ENCODE measurements around the gene PPARGC1A. TPM values are rescaled to one million over a fixed set of nuclear protein-coding genes. Genes with fewer than 3 reads are reported as not detected.

Gene PPARGC1A
- total RNA-seq, 4 donors from 2014 or later, result 0.75 to 4.0 (median 1.4) TPM

DNA sequence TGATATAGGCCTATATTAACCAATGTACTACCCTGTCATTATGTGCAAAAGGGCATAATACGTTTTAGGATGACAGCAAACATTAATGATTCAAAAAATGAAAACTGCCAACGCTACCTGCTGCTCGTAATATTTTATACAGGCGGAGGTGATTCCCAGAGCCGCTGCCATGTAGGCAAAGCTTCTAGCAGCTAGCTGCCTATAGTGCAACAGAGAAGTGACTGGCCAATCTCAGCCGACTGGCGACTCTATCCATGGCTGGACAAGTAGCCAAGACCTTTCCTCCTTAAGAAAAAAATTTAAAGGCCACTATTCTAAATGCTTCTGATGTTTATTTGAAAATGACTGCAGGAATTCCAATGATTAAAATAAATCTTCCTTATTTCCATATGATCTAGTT, 1.9 kb downstream of the PPARGC1A start:
- DNase-seq, result no peak
- Histone ChIP-seq H3K4me3 (peak overlapping the region; percentile 30 to 63 (median 47)), H3K9me3 (no peaks in the 10 kb centered on the region), H3K36me3 (no peaks in the 10 kb centered on the region), H3K4me1 (peaks cover 4 to 78% (median 12%) of the 10 kb centered on the region in 3 donors), H3K27ac (peak overlapping the region in 3 of 4 donors; percentile 40 to 83 (median 75)), H3K27me3 (no peaks in the 10 kb centered on the region)
- TF ChIP-seq POLR2A (IDR thresholded peaks at IDR 0.05), result no peak
- TF ChIP-seq, protein P1, sequence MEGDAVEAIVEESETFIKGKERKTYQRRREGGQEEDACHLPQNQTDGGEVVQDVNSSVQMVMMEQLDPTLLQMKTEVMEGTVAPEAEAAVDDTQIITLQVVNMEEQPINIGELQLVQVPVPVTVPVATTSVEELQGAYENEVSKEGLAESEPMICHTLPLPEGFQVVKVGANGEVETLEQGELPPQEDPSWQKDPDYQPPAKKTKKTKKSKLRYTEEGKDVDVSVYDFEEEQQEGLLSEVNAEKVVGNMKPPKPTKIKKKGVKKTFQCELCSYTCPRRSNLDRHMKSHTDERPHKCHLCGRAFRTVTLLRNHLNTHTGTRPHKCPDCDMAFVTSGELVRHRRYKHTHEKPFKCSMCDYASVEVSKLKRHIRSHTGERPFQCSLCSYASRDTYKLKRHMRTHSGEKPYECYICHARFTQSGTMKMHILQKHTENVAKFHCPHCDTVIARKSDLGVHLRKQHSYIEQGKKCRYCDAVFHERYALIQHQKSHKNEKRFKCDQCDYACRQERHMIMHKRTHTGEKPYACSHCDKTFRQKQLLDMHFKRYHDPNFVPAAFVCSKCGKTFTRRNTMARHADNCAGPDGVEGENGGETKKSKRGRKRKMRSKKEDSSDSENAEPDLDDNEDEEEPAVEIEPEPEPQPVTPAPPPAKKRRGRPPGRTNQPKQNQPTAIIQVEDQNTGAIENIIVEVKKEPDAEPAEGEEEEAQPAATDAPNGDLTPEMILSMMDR (IDR thresholded peaks at IDR 0.05), result no peak
- WGBS, 2 donors, result 57 to 76% methylated on average over 7 of the region's 7 CpGs
- intact Hi-C loops (cut with DNase I), result no loop called here

- no peak overlapping the region for H3K4me3 ChIP-seq
- 78 to 84% methylated on average over 3 of the region's 3 CpGs for WGBS, 2 donors
- H3K9me3 ChIP-seq, result no peaks in the 10 kb centered on the region
- DNase-seq, result no peak
- H3K27ac ChIP-seq, result peak overlapping the region in 2 of 4 donors; percentile 75 to 83
- peaks cover 8 to 86% (median 12%) of the 10 kb centered on the region in 3 donors for H3K4me1 ChIP-seq
- H3K27me3 ChIP-seq, result no peaks in the 10 kb centered on the region
- intact Hi-C loops (cut with DNase I), result no loop called here
- TF ChIP-seq, protein P1 (IDR thresholded peaks at IDR 0.05), result no peak
- TF ChIP-seq POLR2A (IDR thresholded peaks at IDR 0.05), result no peak
- H3K36me3 ChIP-seq, result no peaks in the 10 kb centered on the region
Observed at GRCh38 chr4:23887173-23887572, 2.7 kb downstream of the PPARGC1A start.

DNA sequence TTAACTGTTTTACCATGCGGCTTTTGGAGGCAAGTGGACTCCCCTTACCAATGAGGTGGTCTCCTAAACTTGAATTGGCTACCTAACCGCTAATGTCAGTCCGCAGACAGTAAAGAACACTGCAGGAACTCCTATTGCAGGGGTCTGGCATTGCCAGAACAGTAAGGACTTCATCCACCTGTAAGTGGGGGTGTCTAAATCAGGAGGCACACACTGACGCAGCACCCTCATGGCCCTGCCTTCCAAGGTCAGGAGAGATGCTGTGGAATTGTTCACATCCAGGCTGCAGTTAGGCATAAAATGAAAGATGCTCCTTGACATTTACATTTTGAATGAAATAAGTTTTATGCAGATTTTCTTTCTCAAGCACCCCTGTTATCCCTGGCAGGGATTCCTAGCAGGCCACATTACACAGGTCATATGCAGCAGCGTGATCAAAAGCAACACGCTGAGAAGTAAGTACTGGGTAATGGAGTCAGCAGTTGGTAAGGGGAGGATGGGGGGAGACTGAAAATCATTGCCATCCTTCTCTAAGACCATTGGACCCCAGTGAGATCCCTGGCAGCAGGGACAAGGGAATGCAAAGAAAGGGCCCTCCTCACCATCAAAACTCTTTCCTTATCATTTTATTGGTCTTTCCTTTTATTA, 3.8 kb downstream of the PPARGC1A start:
- Histone ChIP-seq H3K4me1 (peaks cover 8 to 91% (median 12%) of the 10 kb centered on the region in 3 donors), H3K27ac (peak overlapping the region in 1 of 4 donors; percentile 15), H3K36me3 (no peaks in the 10 kb centered on the region), H3K9me3 (no peaks in the 10 kb centered on the region), H3K4me3 (no peak overlapping the region), H3K27me3 (no peaks in the 10 kb centered on the region)
- DNase-seq, result no peak
- intact Hi-C loops (cut with DNase I), result no loop called here
- WGBS, 2 donors, result 80 to 97% methylated on average over 5 to 6 of the region's 6 CpGs
- TF ChIP-seq, protein P1 (IDR thresholded peaks at IDR 0.05), result no peak
- no peak for TF ChIP-seq POLR2A (IDR thresholded peaks at IDR 0.05)

GRCh38 chr4:23884741-23885140, 5.1 kb downstream of the PPARGC1A start:
- no peak for DNase-seq
- peak overlapping the region in 3 of 4 donors; percentile 23 to 57 (median 40) for H3K27ac ChIP-seq
- intact Hi-C loops (cut with DNase I), result no loop called here
- peaks cover 4 to 83% (median 12%) of the 10 kb centered on the region in 3 donors for H3K4me1 ChIP-seq
- H3K36me3 ChIP-seq, result no peaks in the 10 kb centered on the region
- no peaks in the 10 kb centered on the region for H3K27me3 ChIP-seq
- no peaks in the 10 kb centered on the region for H3K9me3 ChIP-seq
- 42 to 50% methylated on average over 1 of the region's 1 CpG for WGBS, 2 donors
- TF ChIP-seq POLR2A (IDR thresholded peaks at IDR 0.05), result no peak
- TF ChIP-seq, protein P1 (IDR thresholded peaks at IDR 0.05), result no peak
- H3K4me3 ChIP-seq, result no peak overlapping the region

GRCh38 chr4:23884261-23884660, 5.6 kb downstream of the PPARGC1A start:
- DNase-seq, result no peak

More at GRCh38 chr4:23884261-23884660, 5.6 kb downstream of the PPARGC1A start:
- H3K27ac ChIP-seq, result peak overlapping the region in 3 of 4 donors; percentile 23 to 57 (median 40)
- H3K4me1 ChIP-seq, result peaks cover 4 to 80% (median 12%) of the 10 kb centered on the region in 3 donors
- H3K9me3 ChIP-seq, result no peaks in the 10 kb centered on the region
- intact Hi-C loops (cut with DNase I), result no loop called here
- no peaks in the 10 kb centered on the region for H3K27me3 ChIP-seq
- no peak overlapping the region for H3K4me3 ChIP-seq
- no peaks in the 10 kb centered on the region for H3K36me3 ChIP-seq
- TF ChIP-seq POLR2A (IDR thresholded peaks at IDR 0.05), result no peak
- TF ChIP-seq, protein P1 (IDR thresholded peaks at IDR 0.05), result no peak

All from esophagus squamous epithelium (tissue), 5 donors.